Neural cell (in vitro differentiated cells): ENCODE measurements around the gene MYEOV. TPM values are rescaled to one million over a fixed set of nuclear protein-coding genes. Genes with fewer than 3 reads are reported as not detected.

ENCODE experiments used
- H2AFZ ChIP-seq: fragments of 200-600, 300-800 bp; sonication (generic), shearing (Covaris generic); 2 replicates; pipeline ENCODE4 v1.6.0; 2014; ENCODE audit warnings: low read depth, mild to moderate bottlenecking, antibody characterized with exemption, low read length, moderate library complexity
- H3F3A ChIP-seq: fragments of 200-600 bp; shearing (Covaris generic); 2 replicates; pipeline ENCODE4 v1.6.1; 2016; ENCODE audit warnings: mild to moderate bottlenecking, moderate library complexity, mixed read lengths, antibody characterized with exemption, low read length; ENCODE audit not compliant: insufficient read depth, poor library complexity, severe bottlenecking
- H3K27ac ChIP-seq: fragments of 200-600, 300-800 bp; sonication (generic), shearing (Covaris generic); 2 replicates; pipeline ENCODE4 v1.5.1; 2014; ENCODE audit warnings: mild to moderate bottlenecking, low read length, moderate library complexity
- H3K27me3 ChIP-seq: fragments of 300-800, 200-600 bp; sonication (generic), shearing (Covaris generic); 2 replicates; pipeline ENCODE4 v1.6.0; 2014; ENCODE audit warnings: mild to moderate bottlenecking, low read depth, low read length, moderate library complexity; ENCODE audit not compliant: insufficient read depth
- H3K36me3 ChIP-seq: fragments of 300-800, 200-600 bp; sonication (generic), shearing (Covaris generic); 2 replicates; pipeline ENCODE4 v1.5.1; 2014; ENCODE audit warnings: mild to moderate bottlenecking, antibody characterized with exemption, low read length, moderate library complexity; ENCODE audit not compliant: insufficient read depth
- H3K4me2 ChIP-seq: fragments of 300-800, 200-600 bp; sonication (generic), shearing (Covaris generic); 2 replicates; pipeline ENCODE4 v1.6.0; 2014; ENCODE audit warnings: mild to moderate bottlenecking, low read length
- H3K4me3 ChIP-seq: fragments of 300-800, 200-600 bp; sonication (generic), shearing (Covaris generic); 2 replicates; pipeline ENCODE4 v1.5.1; 2014; ENCODE audit warnings: mild to moderate bottlenecking, low read length, moderate library complexity
- H3K79me2 ChIP-seq: fragments of 200-600 bp; shearing (Covaris generic); replicated peaks from 2 replicates; pipeline ENCODE4 v1.6.0; 2014; ENCODE audit warnings: mild to moderate bottlenecking, low read length, moderate library complexity; ENCODE audit not compliant: insufficient read depth
- H3K9ac ChIP-seq: fragments of 300-800, 200-600 bp; sonication (generic), shearing (Covaris generic); 2 replicates; pipeline ENCODE4 v1.6.1; 2016; ENCODE audit warnings: mild to moderate bottlenecking, low read length, mixed read lengths
- H3K9me2 ChIP-seq: fragments of 200-600 bp; shearing (Covaris generic); 2 replicates; pipeline ENCODE4 v1.6.1; 2016; ENCODE audit warnings: mild to moderate bottlenecking, low read length, mixed read lengths; ENCODE audit not compliant: insufficient read depth
- H3K9me3 ChIP-seq: fragments of 200-600, 300-800 bp; sonication (generic), shearing (Covaris generic); 2 replicates; pipeline ENCODE4 v1.6.1; 2016; ENCODE audit warnings: mild to moderate bottlenecking, mixed run types, low read length, moderate library complexity, mixed read lengths
- H4K20me1 ChIP-seq: fragments of 200-600 bp; shearing (Covaris generic); 2 replicates; pipeline ENCODE4 v1.6.1; 2016; ENCODE audit warnings: mild to moderate bottlenecking, mixed run types; ENCODE audit not compliant: insufficient read depth
- EP300 ChIP-seq: fragments of 450-650 bp; conservative IDR thresholded peaks from 2 replicates; pipeline ENCODE4 v1.6.1; 2014; ENCODE audit warnings: antibody characterized with exemption, mild to moderate bottlenecking, moderate library complexity; ENCODE audit not compliant: poor library complexity, severe bottlenecking
- EZH2 ChIP-seq: fragments of 200-600, 300-800 bp; shearing (Covaris generic), sonication (generic); IDR thresholded peaks from 2 replicates; pipeline ENCODE4 v1.6.1; 2014; ENCODE audit warnings: antibody characterized with exemption, low read length, borderline replicate concordance, mild to moderate bottlenecking; ENCODE audit not compliant: insufficient read depth, poor library complexity, severe bottlenecking
- MXI1 ChIP-seq: fragments of 450-650 bp; conservative IDR thresholded peaks from 2 replicates; pipeline ENCODE4 v1.6.1; 2014; ENCODE audit warnings: antibody characterized with exemption, mild to moderate bottlenecking; ENCODE audit not compliant: poor library complexity, severe bottlenecking
- POLR2AphosphoS5 ChIP-seq: IDR thresholded peaks from 2 replicates; pipeline ENCODE4 v1.6.1; 2012
- RAD21 ChIP-seq: fragments of 450-650 bp; conservative IDR thresholded peaks from 2 replicates; pipeline ENCODE4 v1.6.1; 2014; ENCODE audit warnings: antibody characterized with exemption, mild to moderate bottlenecking, moderate library complexity
- SMC3 ChIP-seq: fragments of 450-650 bp; conservative IDR thresholded peaks from 2 replicates; pipeline ENCODE4 v1.6.1; 2014; ENCODE audit warnings: antibody characterized with exemption, mild to moderate bottlenecking, moderate library complexity; ENCODE audit not compliant: poor library complexity
- TAF1 ChIP-seq: IDR thresholded peaks from 2 replicates; pipeline ENCODE4 v1.6.1; 2012; ENCODE audit warnings: low read depth
- polyA plus RNA-seq: library from polyadenylated mRNA; depleted of rRNA; stranded (reverse); fragments of >200 nt; gene quantifications from 2 replicates; pipeline ENCODE4 v1.2.3, GENCODE V29; 2014
- TF ChIP-seq, protein P1 (sequence below): IDR thresholded peaks from 2 replicates; pipeline ENCODE4 v1.6.1; 2012; ENCODE audit warnings: borderline replicate concordance
- TF ChIP-seq, protein P2 (sequence below): fragments of 450-650 bp; IDR thresholded peaks from 2 replicates; pipeline ENCODE4 v1.5.1; 2014; ENCODE audit warnings: antibody characterized with exemption, mild to moderate bottlenecking, moderate library complexity; ENCODE audit not compliant: poor library complexity, severe bottlenecking

The MYEOV gene
- polyA plus RNA-seq, 1 donor from 2014 or later, result not detected

DNA sequence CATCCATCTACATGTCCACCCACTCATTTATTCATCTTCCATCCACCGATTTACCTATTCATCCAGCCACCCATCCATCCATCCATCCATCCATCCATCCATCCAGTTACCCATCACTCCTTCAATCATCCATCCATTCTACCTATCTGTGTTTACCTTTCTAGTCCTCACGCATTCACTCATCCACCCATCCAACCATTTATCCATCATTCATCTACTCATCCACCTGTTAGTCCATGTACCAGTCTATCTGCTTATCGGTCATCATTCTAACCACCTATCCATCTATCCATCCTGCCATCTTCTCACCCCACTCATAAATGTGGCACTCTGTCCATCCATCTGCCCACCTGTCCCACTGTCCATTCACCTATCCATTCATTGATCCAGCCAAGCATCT is 21.9 kb upstream of the MYEOV start:
- TF ChIP-seq, protein P1, sequence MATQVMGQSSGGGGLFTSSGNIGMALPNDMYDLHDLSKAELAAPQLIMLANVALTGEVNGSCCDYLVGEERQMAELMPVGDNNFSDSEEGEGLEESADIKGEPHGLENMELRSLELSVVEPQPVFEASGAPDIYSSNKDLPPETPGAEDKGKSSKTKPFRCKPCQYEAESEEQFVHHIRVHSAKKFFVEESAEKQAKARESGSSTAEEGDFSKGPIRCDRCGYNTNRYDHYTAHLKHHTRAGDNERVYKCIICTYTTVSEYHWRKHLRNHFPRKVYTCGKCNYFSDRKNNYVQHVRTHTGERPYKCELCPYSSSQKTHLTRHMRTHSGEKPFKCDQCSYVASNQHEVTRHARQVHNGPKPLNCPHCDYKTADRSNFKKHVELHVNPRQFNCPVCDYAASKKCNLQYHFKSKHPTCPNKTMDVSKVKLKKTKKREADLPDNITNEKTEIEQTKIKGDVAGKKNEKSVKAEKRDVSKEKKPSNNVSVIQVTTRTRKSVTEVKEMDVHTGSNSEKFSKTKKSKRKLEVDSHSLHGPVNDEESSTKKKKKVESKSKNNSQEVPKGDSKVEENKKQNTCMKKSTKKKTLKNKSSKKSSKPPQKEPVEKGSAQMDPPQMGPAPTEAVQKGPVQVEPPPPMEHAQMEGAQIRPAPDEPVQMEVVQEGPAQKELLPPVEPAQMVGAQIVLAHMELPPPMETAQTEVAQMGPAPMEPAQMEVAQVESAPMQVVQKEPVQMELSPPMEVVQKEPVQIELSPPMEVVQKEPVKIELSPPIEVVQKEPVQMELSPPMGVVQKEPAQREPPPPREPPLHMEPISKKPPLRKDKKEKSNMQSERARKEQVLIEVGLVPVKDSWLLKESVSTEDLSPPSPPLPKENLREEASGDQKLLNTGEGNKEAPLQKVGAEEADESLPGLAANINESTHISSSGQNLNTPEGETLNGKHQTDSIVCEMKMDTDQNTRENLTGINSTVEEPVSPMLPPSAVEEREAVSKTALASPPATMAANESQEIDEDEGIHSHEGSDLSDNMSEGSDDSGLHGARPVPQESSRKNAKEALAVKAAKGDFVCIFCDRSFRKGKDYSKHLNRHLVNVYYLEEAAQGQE, result no peak
- TF ChIP-seq EP300 (no peak), TAF1 (no peak), EZH2 (no peak), SMC3 (no peak), POLR2AphosphoS5 (no peak)
- TF ChIP-seq, protein P2, sequence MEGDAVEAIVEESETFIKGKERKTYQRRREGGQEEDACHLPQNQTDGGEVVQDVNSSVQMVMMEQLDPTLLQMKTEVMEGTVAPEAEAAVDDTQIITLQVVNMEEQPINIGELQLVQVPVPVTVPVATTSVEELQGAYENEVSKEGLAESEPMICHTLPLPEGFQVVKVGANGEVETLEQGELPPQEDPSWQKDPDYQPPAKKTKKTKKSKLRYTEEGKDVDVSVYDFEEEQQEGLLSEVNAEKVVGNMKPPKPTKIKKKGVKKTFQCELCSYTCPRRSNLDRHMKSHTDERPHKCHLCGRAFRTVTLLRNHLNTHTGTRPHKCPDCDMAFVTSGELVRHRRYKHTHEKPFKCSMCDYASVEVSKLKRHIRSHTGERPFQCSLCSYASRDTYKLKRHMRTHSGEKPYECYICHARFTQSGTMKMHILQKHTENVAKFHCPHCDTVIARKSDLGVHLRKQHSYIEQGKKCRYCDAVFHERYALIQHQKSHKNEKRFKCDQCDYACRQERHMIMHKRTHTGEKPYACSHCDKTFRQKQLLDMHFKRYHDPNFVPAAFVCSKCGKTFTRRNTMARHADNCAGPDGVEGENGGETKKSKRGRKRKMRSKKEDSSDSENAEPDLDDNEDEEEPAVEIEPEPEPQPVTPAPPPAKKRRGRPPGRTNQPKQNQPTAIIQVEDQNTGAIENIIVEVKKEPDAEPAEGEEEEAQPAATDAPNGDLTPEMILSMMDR, result no peak
- H3K4me3 ChIP-seq, result no peak overlapping the region
- no peaks in the 10 kb centered on the region for H3K9me2 ChIP-seq
- H3K79me2 ChIP-seq, result no peaks in the 10 kb centered on the region
- H3K4me2 ChIP-seq, result no peak overlapping the region
- no peaks in the 10 kb centered on the region for H3K27me3 ChIP-seq
- no peak overlapping the region for H3K27ac ChIP-seq
- no peaks in the 10 kb centered on the region for H3F3A ChIP-seq
- no peaks in the 10 kb centered on the region for H3K9me3 ChIP-seq
- no peak overlapping the region for H2AFZ ChIP-seq
- no peak overlapping the region for H3K9ac ChIP-seq
- no peaks in the 10 kb centered on the region for H3K36me3 ChIP-seq
- no peaks in the 10 kb centered on the region for H4K20me1 ChIP-seq

DNA sequence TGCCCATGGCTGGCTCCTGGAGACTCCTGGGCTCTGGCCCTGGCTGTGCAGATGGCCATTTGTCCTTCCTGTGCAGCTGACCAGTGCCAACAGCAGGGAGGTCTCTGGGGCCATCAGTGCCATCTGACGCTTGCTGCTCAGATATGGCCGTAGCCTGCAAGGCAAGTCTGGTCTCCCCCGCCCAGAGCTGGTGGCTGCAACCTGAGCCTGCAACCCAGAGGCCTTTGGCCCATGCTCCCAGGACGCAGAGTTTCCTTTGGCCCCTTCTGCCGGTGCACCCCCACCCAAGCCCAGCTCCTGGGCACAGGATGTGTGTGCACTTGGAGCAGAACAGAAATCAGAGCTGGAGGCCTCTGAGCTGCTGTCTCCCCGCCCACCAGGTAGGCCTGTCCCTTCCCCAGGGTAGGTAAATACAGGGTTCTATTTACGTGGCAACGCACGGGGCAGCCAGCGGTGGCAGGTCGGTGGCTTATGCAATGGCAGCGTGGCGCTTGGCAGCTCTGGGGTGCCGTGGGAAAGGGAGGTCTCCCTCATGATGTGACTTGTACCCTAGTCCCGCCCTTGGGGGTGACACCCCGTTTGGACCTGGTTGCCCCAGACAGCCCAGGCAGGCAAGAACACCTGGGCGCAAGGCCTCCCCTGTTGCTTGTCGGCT is 21.0 kb upstream of the MYEOV start:
- H3K9me3 ChIP-seq, result no peaks in the 10 kb centered on the region
- TF ChIP-seq EP300, result no peak
- no peak for TF ChIP-seq SMC3
- TF ChIP-seq, protein P2, result no peak
- TF ChIP-seq TAF1, result no peak
- no peak for TF ChIP-seq MXI1
- TF ChIP-seq, protein P1, result no peak
- TF ChIP-seq POLR2AphosphoS5, result no peak
- TF ChIP-seq EZH2, result no peak
- no peak for TF ChIP-seq RAD21

More for the DNA sequence above, 21.0 kb upstream of the MYEOV start:
- H3F3A ChIP-seq, result no peaks in the 10 kb centered on the region
- no peaks in the 10 kb centered on the region for H3K79me2 ChIP-seq
- no peaks in the 10 kb centered on the region for H3K27me3 ChIP-seq
- H4K20me1 ChIP-seq, result no peaks in the 10 kb centered on the region
- no peaks in the 10 kb centered on the region for H3K36me3 ChIP-seq
- no peak overlapping the region for H3K9ac ChIP-seq
- H3K27ac ChIP-seq, result no peak overlapping the region
- H3K9me2 ChIP-seq, result no peaks in the 10 kb centered on the region
- no peak overlapping the region for H2AFZ ChIP-seq
- H3K4me3 ChIP-seq, result no peak overlapping the region
- no peak overlapping the region for H3K4me2 ChIP-seq
